Natural killer cell treated with Interleukin-12 subunit alpha and Interleukin-12 subunit beta and Interleukin-15 and Interleukin-18, amount 100 ng/mL, for 72 hours (primary cell): ENCODE measurements around the gene AK9. TPM values are rescaled to one million over a fixed set of nuclear protein-coding genes. Genes with fewer than 3 reads are reported as not detected.
"Not testable (repeated sequence)": the region's sequence is repeated elsewhere in the genome, so short reads cannot be mapped to it uniquely, and the experiment has no call there.

Experiments used
- ATAC-seq, 2 donors: fragments of 150-1000 bp; cut with Tn5 transposase in 1 of 2; sonication (Bioruptor Pico), chemical (Tn5 transposase) in 1 of 2; 2 replicates each; pipeline ENCODE4 v1.10.0; 2021
- DNase-seq: peaks from one replicate; pipeline ENCODE4 v3.0.0; 2022; ENCODE audit warnings: low spot score
- H3K27ac Mint-ChIP-seq, 2 donors: 1 replicate in 1 of 2; 2 replicates in 1 of 2; pipeline ENCODE4 v1.8.0; 2022; ENCODE audit warnings: mixed read lengths in 2 of 2, mild to moderate bottlenecking in 1 of 2, moderate library complexity in 1 of 2
- H3K27me3 Mint-ChIP-seq, 2 donors: 1 replicate in 1 of 2; 2 replicates in 1 of 2; pipeline ENCODE4 v1.8.0; 2022; ENCODE audit warnings: mixed read lengths in 2 of 2
- H3K36me3 Mint-ChIP-seq: one replicate; pipeline ENCODE4 v1.8.0; 2022; ENCODE audit warnings: mixed read lengths
- H3K4me1 Mint-ChIP-seq, 2 donors: 1 replicate in 1 of 2; 2 replicates in 1 of 2; pipeline ENCODE4 v1.8.0; 2022; ENCODE audit warnings: low read depth in 2 of 2, mixed read lengths in 2 of 2, mild to moderate bottlenecking in 1 of 2
- H3K4me3 Mint-ChIP-seq: one replicate; pipeline ENCODE4 v1.8.0; 2022; ENCODE audit warnings: mixed read lengths
- H3K9me3 Mint-ChIP-seq: 2 replicates; pipeline ENCODE4 v1.8.0; 2022; ENCODE audit warnings: mixed read lengths
- total RNA-seq, 2 donors: library from RNA; stranded (reverse); gene quantifications; one replicate each; pipeline ENCODE4 v1.2.3, GENCODE V29; 2022

Gene AK9
- total RNA-seq, 2 donors from 2014 or later: 7.3 to 8.4 TPM

DNA sequence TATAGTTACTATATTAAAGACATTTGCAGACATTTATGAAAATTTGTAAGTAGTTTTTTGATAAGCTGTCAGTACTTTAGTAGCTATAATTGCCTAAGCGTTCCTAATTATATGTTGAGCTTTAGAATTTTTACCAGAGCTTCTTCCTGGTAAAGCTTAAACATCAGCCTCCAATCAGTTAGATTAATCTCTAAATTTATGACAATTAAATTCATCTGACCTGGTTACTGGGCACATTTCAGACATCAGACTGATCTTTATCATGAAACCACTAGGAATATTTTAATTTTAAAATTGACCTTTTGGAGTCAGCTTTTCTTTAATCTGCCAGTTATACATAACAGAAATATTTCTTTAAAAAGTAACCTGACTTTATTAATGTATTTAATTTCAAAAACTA lies 23.6 kb upstream of the AK9 start:
- no peak overlapping the region for H3K27ac Mint-ChIP-seq
- no peaks in the 10 kb centered on the region for H3K9me3 Mint-ChIP-seq
- peaks cover 27 to 39% of the 10 kb centered on the region in 2 donors for H3K4me1 Mint-ChIP-seq
- peaks cover 9% of the 10 kb centered on the region for H3K36me3 Mint-ChIP-seq
- DNase-seq (no peak), ATAC-seq (no peak)
- no peaks in the 10 kb centered on the region for H3K27me3 Mint-ChIP-seq
- no peak overlapping the region for H3K4me3 Mint-ChIP-seq

- Mint-ChIP-seq H3K4me3 (no peak overlapping the region), H3K9me3 (no peaks in the 10 kb centered on the region), H3K4me1 (peaks cover 30 to 41% of the 10 kb centered on the region in 2 donors), H3K27me3 (no peaks in the 10 kb centered on the region), H3K27ac (no peak overlapping the region), H3K36me3 (peaks cover 12% of the 10 kb centered on the region)
- DNase-seq (no peak), ATAC-seq (no peak)
Observed at GRCh38 chr6:109714166-109714565, 23.2 kb upstream of the AK9 start.

GRCh38 chr6:109713097-109713496 lies 22.1 kb upstream of the AK9 start:
- Mint-ChIP-seq H3K36me3 (peaks cover 17% of the 10 kb centered on the region), H3K27ac (peak overlapping the region in 1 of 2 donors; percentile 24), H3K27me3 (no peaks in the 10 kb centered on the region), H3K4me3 (no peak overlapping the region), H3K9me3 (no peaks in the 10 kb centered on the region), H3K4me1 (peaks cover 37 to 49% of the 10 kb centered on the region in 2 donors)
- ATAC-seq (peak; percentile 33 to 50), DNase-seq (no peak)

- H3K27me3 Mint-ChIP-seq, H3K4me3 Mint-ChIP-seq, H3K9me3 Mint-ChIP-seq, ATAC-seq, DNase-seq: not testable (repeated sequence)
- Mint-ChIP-seq H3K4me1 (peaks cover 70 to 76% of the 10 kb centered on the region in 2 donors), H3K27ac (peak overlapping the region; percentile 46 to 70), H3K36me3 (peaks cover 17% of the 10 kb centered on the region)
Observed at GRCh38 chr6:109708099-109708498, 17.1 kb upstream of the AK9 start.

GRCh38 chr6:109706513-109706912 lies 15.5 kb upstream of the AK9 start:
- H3K4me3 Mint-ChIP-seq: peak overlapping the region; percentile 75
- ATAC-seq: peak; percentile 44 to 74
- H3K36me3 Mint-ChIP-seq: peaks cover 17% of the 10 kb centered on the region
- no peaks in the 10 kb centered on the region for H3K27me3 Mint-ChIP-seq
- no peaks in the 10 kb centered on the region for H3K9me3 Mint-ChIP-seq
- H3K27ac Mint-ChIP-seq: peak overlapping the region; percentile 82 to 93
- peaks cover 59 to 70% of the 10 kb centered on the region in 2 donors for H3K4me1 Mint-ChIP-seq
- no peak for DNase-seq

DNA sequence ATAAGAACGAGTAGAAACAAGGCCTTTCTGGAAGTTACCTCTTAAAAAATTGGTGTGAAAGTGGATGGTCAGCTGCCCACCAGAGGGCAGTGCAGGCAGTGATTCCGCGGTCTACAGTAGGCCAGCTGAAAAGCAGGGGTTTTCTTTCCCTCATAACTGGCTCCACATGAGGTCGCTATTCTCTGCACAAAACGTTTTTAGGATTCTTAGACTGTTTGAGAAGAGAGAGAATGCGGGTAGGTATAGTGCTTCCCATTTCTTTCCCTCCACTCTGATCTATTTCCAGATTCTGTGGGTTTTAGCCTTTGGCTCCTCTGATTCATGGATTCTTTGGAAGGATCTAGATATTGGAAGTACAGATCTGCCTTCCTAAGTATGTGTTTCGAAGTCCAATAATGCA lies 14.3 kb upstream of the AK9 start:
- Mint-ChIP-seq H3K27ac (peak overlapping the region; percentile 70 to 82), H3K36me3 (peaks cover 15% of the 10 kb centered on the region), H3K9me3 (no peaks in the 10 kb centered on the region), H3K4me3 (peak overlapping the region; percentile 16), H3K27me3 (no peaks in the 10 kb centered on the region), H3K4me1 (peaks cover 59 to 68% of the 10 kb centered on the region in 2 donors)
- ATAC-seq: peak; percentile 92 to 95
- peak; percentile 84 for DNase-seq

- DNase-seq (no peak), ATAC-seq (no peak)
- Mint-ChIP-seq H3K4me3 (no peak overlapping the region), H3K27me3 (no peaks in the 10 kb centered on the region), H3K9me3 (no peaks in the 10 kb centered on the region), H3K27ac (peak overlapping the region; percentile 41 to 82), H3K36me3 (no peaks in the 10 kb centered on the region), H3K4me1 (peaks cover 42 to 50% of the 10 kb centered on the region in 2 donors)
Observed at GRCh38 chr6:109702791-109703190, 11.8 kb upstream of the AK9 start.

DNA sequence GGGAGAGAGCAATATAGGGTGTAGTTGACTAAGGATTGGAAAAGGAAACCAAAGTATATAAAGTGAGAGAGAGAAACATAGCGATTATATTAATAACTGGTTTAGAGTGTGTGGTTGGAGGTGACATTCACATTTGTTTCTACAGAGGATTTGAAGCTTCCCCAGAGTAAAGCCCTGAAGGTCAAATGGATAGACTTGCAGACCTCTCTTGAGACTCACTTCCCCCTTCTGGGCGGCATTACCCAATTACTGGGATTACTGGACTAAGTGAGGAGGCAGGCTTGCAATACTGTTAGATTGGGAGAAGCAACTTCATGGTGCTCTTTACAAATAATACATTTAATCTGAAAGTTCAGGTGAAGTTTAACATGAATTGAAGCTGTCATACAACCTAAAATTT lies 10.8 kb upstream of the AK9 start:
- H3K27me3 Mint-ChIP-seq: no peaks in the 10 kb centered on the region
- ATAC-seq (no peak), DNase-seq (no peak)
- no peaks in the 10 kb centered on the region for H3K36me3 Mint-ChIP-seq
- peaks cover 40 to 47% of the 10 kb centered on the region in 2 donors for H3K4me1 Mint-ChIP-seq
- peak overlapping the region in 1 of 2 donors; percentile 3 for H3K27ac Mint-ChIP-seq
- H3K9me3 Mint-ChIP-seq: no peaks in the 10 kb centered on the region
- H3K4me3 Mint-ChIP-seq: no peak overlapping the region

DNA sequence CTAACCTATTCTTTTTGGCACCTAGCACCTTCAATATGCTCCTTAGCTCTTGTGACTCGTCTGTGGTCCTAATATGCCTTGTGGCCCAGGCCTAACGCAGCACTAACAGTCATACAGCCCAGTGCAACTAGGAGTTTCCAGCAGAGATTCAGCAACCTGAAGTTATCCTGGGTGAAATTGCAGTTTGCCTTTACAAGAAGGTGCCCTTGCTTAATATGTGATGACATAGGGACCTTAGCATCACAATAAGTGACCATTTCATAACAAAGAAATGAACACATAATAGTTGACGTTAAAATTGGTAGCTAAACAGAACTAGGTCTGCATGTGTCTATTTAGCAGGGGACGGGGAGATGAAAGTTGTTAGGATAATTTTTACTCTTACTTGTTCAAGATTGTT lies 10.2 kb upstream of the AK9 start:
- Mint-ChIP-seq H3K36me3 (peaks cover 3% of the 10 kb centered on the region), H3K4me3 (no peak overlapping the region), H3K27ac (peak overlapping the region in 1 of 2 donors; percentile 3), H3K4me1 (peaks cover 34 to 44% of the 10 kb centered on the region in 2 donors), H3K27me3 (no peaks in the 10 kb centered on the region), H3K9me3 (no peaks in the 10 kb centered on the region)
- ATAC-seq (no peak), DNase-seq (no peak)

DNA sequence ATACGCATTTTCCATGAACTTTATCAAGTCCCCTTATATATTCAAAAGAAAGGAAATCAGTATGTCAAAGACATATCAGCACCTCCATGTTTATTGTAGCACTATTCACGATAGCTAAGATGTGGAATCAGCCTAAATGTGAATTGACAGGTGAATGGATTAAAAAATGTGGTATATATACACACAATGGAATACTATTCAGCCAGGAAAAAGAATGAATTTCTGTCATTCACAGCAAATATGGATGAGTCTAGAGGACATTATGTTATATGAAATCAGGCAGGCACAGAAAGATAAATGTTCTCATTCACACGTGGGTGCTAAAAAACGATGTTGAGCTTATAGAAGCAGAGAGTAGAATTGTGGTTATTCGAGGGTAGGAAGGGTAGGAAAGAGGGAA lies 5.4 kb upstream of the AK9 start:
- no peaks in the 10 kb centered on the region for H3K27me3 Mint-ChIP-seq
- no peak overlapping the region for H3K27ac Mint-ChIP-seq
- no peak overlapping the region for H3K4me3 Mint-ChIP-seq
- DNase-seq (no peak), ATAC-seq (no peak)
- H3K36me3 Mint-ChIP-seq: peaks cover 9% of the 10 kb centered on the region
- peaks cover 17 to 20% of the 10 kb centered on the region in 2 donors for H3K4me1 Mint-ChIP-seq
- H3K9me3 Mint-ChIP-seq: no peaks in the 10 kb centered on the region

DNA sequence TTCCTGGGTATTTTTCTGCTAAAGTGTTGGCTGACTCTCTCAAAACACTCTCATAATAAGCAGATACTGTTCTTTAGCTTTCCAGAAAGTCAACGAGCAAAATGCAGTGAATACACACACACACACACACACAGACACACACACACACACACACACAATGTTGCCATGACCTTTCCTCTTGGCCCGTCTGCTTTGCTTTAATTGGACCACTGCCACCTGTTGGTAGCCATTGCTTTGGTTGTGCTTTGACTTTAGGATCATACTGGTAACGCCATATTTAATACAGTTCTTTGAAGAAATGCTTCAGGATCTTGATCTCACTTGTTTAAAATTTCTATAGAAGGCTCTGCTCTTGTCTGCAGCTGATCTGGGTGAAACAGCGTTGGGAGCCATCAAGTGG lies 4.5 kb upstream of the AK9 start:
- Mint-ChIP-seq H3K27ac (no peak overlapping the region), H3K4me3 (no peak overlapping the region), H3K4me1 (peaks cover 16% of the 10 kb centered on the region in 2 donors), H3K27me3 (no peaks in the 10 kb centered on the region), H3K36me3 (peaks cover 9% of the 10 kb centered on the region), H3K9me3 (no peaks in the 10 kb centered on the region)
- DNase-seq (no peak), ATAC-seq (no peak)

DNA sequence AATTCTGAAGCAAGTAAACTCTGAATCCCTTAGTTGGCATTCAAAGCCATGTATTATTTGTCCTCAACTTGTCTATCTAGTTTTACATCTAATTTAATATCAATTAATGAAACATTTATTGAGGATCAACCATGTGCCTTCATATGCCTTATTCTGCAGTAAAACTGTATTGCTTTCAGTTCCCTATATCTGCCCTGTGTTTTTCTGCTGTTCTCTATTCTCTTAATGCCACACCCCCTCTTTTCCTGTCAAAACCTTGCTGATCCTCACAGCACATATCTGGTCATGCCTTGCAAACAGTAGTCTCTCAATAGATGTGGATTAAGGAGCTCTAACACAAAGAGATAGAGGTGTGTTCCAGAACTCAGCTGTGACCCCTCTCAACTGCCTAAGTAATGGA lies 2.1 kb upstream of the AK9 start:
- Mint-ChIP-seq H3K36me3 (peaks cover 9% of the 10 kb centered on the region), H3K4me3 (no peak overlapping the region), H3K27me3 (no peaks in the 10 kb centered on the region), H3K4me1 (peaks cover 23 to 25% of the 10 kb centered on the region in 2 donors), H3K9me3 (no peaks in the 10 kb centered on the region), H3K27ac (no peak overlapping the region)
- ATAC-seq (no peak), DNase-seq (no peak)

- Mint-ChIP-seq H3K4me1 (peaks cover 32 to 38% of the 10 kb centered on the region in 2 donors), H3K27ac (peak overlapping the region; percentile 76 to 95), H3K36me3 (no peaks in the 10 kb centered on the region), H3K27me3 (no peaks in the 10 kb centered on the region), H3K4me3 (peak overlapping the region; percentile 87), H3K9me3 (no peaks in the 10 kb centered on the region)
- DNase-seq (peak; percentile 69), ATAC-seq (peak; percentile 52 to 58)
Observed at GRCh38 chr6:109690373-109690736, 647 bp downstream of the AK9 start.

DNA sequence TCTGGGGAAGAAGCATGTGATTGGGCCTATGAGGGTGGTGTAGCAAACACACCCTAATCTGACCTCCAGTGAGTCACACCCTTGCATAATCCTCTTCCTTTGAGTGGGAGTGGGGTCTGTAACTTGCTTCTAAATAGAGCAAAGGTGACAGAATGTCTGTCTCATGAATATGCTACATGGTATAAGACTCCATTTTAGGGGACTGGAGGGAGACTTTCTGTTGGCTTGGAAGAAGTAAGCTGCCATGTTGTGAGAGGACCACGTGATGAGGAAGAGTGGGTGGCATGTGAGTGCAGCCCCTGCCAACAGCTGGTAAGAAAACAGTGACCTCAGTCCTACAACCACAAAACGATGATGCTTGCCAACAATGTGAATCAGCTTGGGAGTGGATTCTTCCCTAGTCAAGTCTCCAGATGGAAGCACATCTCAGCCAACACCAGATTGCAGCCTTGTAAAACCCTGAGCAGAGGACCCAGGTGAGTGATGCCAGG lies 3.7 kb downstream of the AK9 start:
- peak; percentile 28 to 68 for ATAC-seq
- Mint-ChIP-seq H3K36me3 (no peaks in the 10 kb centered on the region), H3K27me3 (no peaks in the 10 kb centered on the region), H3K4me1 (peaks cover 25 to 34% of the 10 kb centered on the region in 2 donors), H3K4me3 (peak overlapping the region; percentile 59), H3K9me3 (no peaks in the 10 kb centered on the region), H3K27ac (peak overlapping the region; percentile 53 to 70)
- peak; percentile 64 for DNase-seq
